HepG2 (cell line): Measurements from ENCODE around the gene RUSF1. TPM values are rescaled to one million over a fixed set of nuclear protein-coding genes. Genes with fewer than 3 reads are reported as not detected.
"Not testable (repeated sequence)": the region's sequence is repeated elsewhere in the genome, so short reads cannot be mapped to it uniquely, and the experiment has no call there.

Source experiments
- ATAC-seq: fragments of 200-7000 bp; cut with Tn5 transposase; 3 replicates; pipeline ENCODE4 v1.9.1; 2020; ENCODE audit warnings: mild to moderate bottlenecking, moderate library complexity
- BruUV-seq: library from RNA; stranded (reverse); fragments of 400-500 nt; replicated peaks from 2 replicates; lab custom pipeline; 2021; lab: Mats Ljungman, UMichigan
- CTCF ChIA-PET: fragments of 300-600 bp; formaldehyde crosslinking; extraction: SDS; loops from one replicate; lab custom pipeline; 2021; ENCODE audit warnings: low total read pairs, inconsistent platforms, low intra/inter-chr PET ratio; lab: Yijun Ruan, JAX
- POLR2A ChIA-PET: fragments of 350-600 bp; sonication (Branson Sonifier 250); formaldehyde crosslinking; loops from one replicate; lab custom pipeline; 2020; ENCODE audit warnings: antibody characterized with exemption, inconsistent platforms; lab: Yijun Ruan, JAX
- DNase-seq: peaks from one replicate; pipeline ENCODE4 v3.0.0-alpha.2; 2015; ENCODE audit warnings: low spot score
- FAIRE-seq: peaks from 3 replicates; lab custom pipeline; 2011; peaks lifted over from hg19 to GRCh38; lab: Jason Lieb, UNC
- H2AFZ ChIP-seq: one replicate; pipeline ENCODE4 v1.6.1; 2011; ENCODE audit warnings: low read length, inconsistent platforms
- H3K27ac ChIP-seq: fragments of 300-600 bp; 3 replicates; pipeline ENCODE4 v1.8.0; 2011; ENCODE audit warnings: mixed run types, mild to moderate bottlenecking, mixed read lengths, low read length, inconsistent platforms; ENCODE audit not compliant: insufficient read depth; ENCODE audit errors: extremely low read length
- H3K27me3 ChIP-seq, 2 experiments: fragments of 200-600 bp in 1 of 2; 2 replicates in 1 of 2; 3 replicates in 1 of 2; pipeline versions ENCODE4 v1.6.0 to v1.8.0; 2011; ENCODE audit warnings: low read length in 2 of 2, mild to moderate bottlenecking in 2 of 2, moderate library complexity in 2 of 2, inconsistent platforms in 1 of 2; ENCODE audit not compliant: insufficient read depth in 2 of 2, control insufficient read depth in 1 of 2
- H3K36me3 ChIP-seq, 2 experiments: fragments of 200-600 bp in 1 of 2; replicated peaks in 1 of 2; 2 replicates in 1 of 2; 3 replicates in 1 of 2; pipeline versions ENCODE4 v1.5.1 to v1.8.0; 2011; ENCODE audit warnings: low read length in 2 of 2, inconsistent platforms in 1 of 2; ENCODE audit not compliant: insufficient read depth in 2 of 2, control insufficient read depth in 1 of 2
- H3K4me1 ChIP-seq: 2 replicates; pipeline ENCODE4 v1.5.1; 2012; ENCODE audit warnings: low read length, inconsistent platforms; ENCODE audit not compliant: insufficient read depth
- H3K4me2 ChIP-seq: 2 replicates; pipeline ENCODE4 v1.6.0; 2011; ENCODE audit warnings: low read depth, low read length, inconsistent platforms
- H3K4me3 ChIP-seq, 3 experiments: fragments of 200-600 bp in 1 of 3; sonication (generic), shearing (Covaris generic) in 1 of 3; replicated peaks in 1 of 3; 2 replicates each; pipeline ENCODE4 v1.5.1; 2011 to 2016; ENCODE audit warnings: low read length in 3 of 3, inconsistent platforms in 2 of 3, low read depth in 2 of 3, mild to moderate bottlenecking in 2 of 3, control low read depth in 1 of 3, mixed read lengths in 1 of 3; ENCODE audit not compliant: insufficient read depth in 1 of 3
- H3K79me2 ChIP-seq: one replicate; pipeline ENCODE4 v1.6.1; 2011; ENCODE audit warnings: low read length, inconsistent platforms; ENCODE audit not compliant: insufficient read depth
- H3K9ac ChIP-seq: 2 replicates; pipeline ENCODE4 v1.6.0; 2011; ENCODE audit warnings: mild to moderate bottlenecking, low read depth, low read length, inconsistent platforms; ENCODE audit not compliant: insufficient read depth
- H3K9me3 ChIP-seq: 2 replicates; pipeline ENCODE4 v1.5.1; 2012; ENCODE audit warnings: mild to moderate bottlenecking, low read length
- H4K20me1 ChIP-seq: 2 replicates; pipeline ENCODE4 v1.6.0; 2011; ENCODE audit warnings: inconsistent platforms, mild to moderate bottlenecking, low read length, moderate library complexity; ENCODE audit not compliant: insufficient read depth
- ZNF761 ChIP-seq: sonication (generic); formaldehyde crosslinking; conservative IDR thresholded peaks from 2 replicates; pipeline ENCODE4 v1.4.0; 2020; ENCODE audit warnings: mild to moderate bottlenecking, missing genetic modification reagents
- whole genome bisulfite sequencing: methylation state at CpG from one replicate; pipeline ENCODE4 v1.1.6; 2017; ENCODE audit warnings: low lambda C conversion rate; 5-methylcytosine and 5-hydroxymethylcytosine counted together
- in situ Hi-C: cut with HindIII; loops from 2 replicates; pipeline ENCODE4 v1.10.0; 2017; ENCODE audit warnings: low pct_unique_long_range_greater_than_20kb; ENCODE audit not compliant: extremely low pct_ligation_motif_present
- intact Hi-C: fragments of 100-400 bp; cut with micrococcal nuclease; formaldehyde crosslinking; loops from one replicate; pipeline ENCODE4 v1.10.0; 2022; ENCODE audit not compliant: unreplicated experiment
- polyA plus RNA-seq, 8 experiments: library from polyadenylated mRNA; depleted of rRNA in 3 of 8; stranded (reverse) in 7 of 8; unstranded in 1 of 8; fragments of >200 nt; fragmentation: Illumina TruSeq in 4 of 8; extraction: Trizol in 4 of 8; gene quantifications; 2 replicates each; pipeline versions ENCODE4 v1.2.1 to v1.2.3, GENCODE V29; 2011 to 2016; ENCODE audit warnings: low read depth in 4 of 8, missing spikeins in 1 of 8, mixed read lengths in 1 of 8; ENCODE audit not compliant: insufficient read depth in 1 of 8
- total RNA-seq, 5 experiments: library from RNA; depleted of rRNA; stranded (reverse); fragments of >200 nt; fragmentation: Illumina TruSeq; extraction: Trizol; gene quantifications; 2 replicates each; pipeline ENCODE4 v1.2.3, GENCODE V29; 2016; ENCODE audit warnings: low read depth in 1 of 5

RUSF1 gene
- total and polyA plus RNA-seq, 2 of the 13 experiments (the other 11 are each of a cell fraction or from before 2014, with no cell fraction given) = 40.8 to 50.2 TPM

DNA sequence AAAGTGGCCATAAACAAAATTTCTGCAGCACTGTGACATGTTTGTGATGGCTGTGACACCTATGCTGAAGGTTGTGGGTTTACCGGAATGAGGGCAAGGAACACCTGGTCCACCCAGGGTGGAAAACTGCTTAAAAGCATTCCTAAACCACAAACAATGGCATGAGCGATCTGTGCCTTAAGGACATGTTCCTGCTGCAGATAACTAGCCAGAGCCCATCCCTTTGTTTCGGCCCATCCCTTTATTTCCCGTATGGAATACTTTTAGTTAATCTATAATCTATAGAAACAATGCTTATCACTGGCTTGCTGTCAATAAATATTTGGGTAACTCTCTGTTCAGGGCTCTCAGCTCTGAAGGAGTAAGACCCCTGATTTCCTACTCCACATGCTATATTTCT lies 31.6 kb upstream of the RUSF1 start:
- in situ Hi-C loops, CTCF ChIA-PET, H3K9ac ChIP-seq, H3K4me2 ChIP-seq, H4K20me1 ChIP-seq, POLR2A ChIA-PET, ATAC-seq, H3K79me2 ChIP-seq, DNase-seq, H3K36me3 ChIP-seq, H3K4me3 ChIP-seq, H3K4me1 ChIP-seq, BruUV-seq, FAIRE-seq, H3K27ac ChIP-seq, intact Hi-C loops, H2AFZ ChIP-seq: not testable (repeated sequence)
- WGBS = 13% methylated on average over 4 of the region's 4 CpGs
- peak; percentile 99 for TF ChIP-seq ZNF761 (CRISPR knock-in tag)
- Histone ChIP-seq H3K9me3 (peaks cover 27% of the 10 kb centered on the region), H3K27me3 (peaks cover 3 to 27% of the 10 kb centered on the region in 2 experiments; a peak in 4 of 5 replicates)

DNA sequence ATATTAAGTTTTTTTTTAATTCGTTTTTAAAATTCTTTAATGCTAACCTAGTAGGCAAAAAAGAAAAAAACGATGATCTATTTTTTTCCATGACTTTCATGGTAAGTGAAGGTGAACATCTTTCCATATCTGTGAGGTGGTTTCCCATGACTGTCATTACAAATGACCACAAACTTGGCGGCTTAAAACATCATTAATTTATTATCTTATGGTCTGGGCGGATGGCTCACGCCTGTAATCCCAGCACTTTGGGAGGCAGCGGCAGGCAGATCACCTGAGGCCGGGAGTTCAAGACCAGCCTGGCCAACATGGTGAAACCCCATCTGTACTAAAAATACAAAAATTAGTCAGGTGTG lies 30.0 kb upstream of the RUSF1 start:
- CTCF ChIA-PET = not testable (repeated sequence)

More for the DNA sequence above, 30.0 kb upstream of the RUSF1 start:
- H3K36me3 ChIP-seq, H3K79me2 ChIP-seq, ATAC-seq, BruUV-seq, POLR2A ChIA-PET, H2AFZ ChIP-seq, H3K4me3 ChIP-seq, H4K20me1 ChIP-seq, FAIRE-seq, H3K4me2 ChIP-seq, H3K27ac ChIP-seq, H3K4me1 ChIP-seq, DNase-seq, in situ Hi-C loops, intact Hi-C loops, H3K9ac ChIP-seq: not testable (repeated sequence)
- H3K9me3 ChIP-seq = peaks cover 27% of the 10 kb centered on the region
- WGBS = 58% methylated on average over 7 of the region's 7 CpGs
- H3K27me3 ChIP-seq = peaks cover 3 to 27% of the 10 kb centered on the region in 2 experiments; a peak in 4 of 5 replicates
